Measurements from ENCODE around the gene WDR5B. TPM values are rescaled to one million over a fixed set of nuclear protein-coding genes. Genes with fewer than 3 reads are reported as not detected.
"Not testable (repeated sequence)": the region's sequence is repeated elsewhere in the genome, so short reads cannot be mapped to it uniquely, and the experiment has no call there.

WDR5B gene
- total and polyA plus RNA-seq, 5 donors = 2.0 to 4.0 (median 3.6) TPM

GRCh38 chr3:122374034-122374433 is 41.8 kb downstream of the WDR5B start:
- Histone ChIP-seq H3K9me3 (ENCODE audit: control insufficient read depth, low read length) (no peaks in the 10 kb centered on the region), H3K27ac (ENCODE audit: low read length) (no peak overlapping the region), H3K4me1 (ENCODE audit: control insufficient read depth, insufficient read depth, low read length) (no peaks in the 10 kb centered on the region), H3K27me3 (ENCODE audit: control insufficient read depth, insufficient read depth) (no peaks in the 10 kb centered on the region), H3K4me3 (ENCODE audit: low read length) (no peak overlapping the region)
- DNase-seq = no peak
- no peak for ATAC-seq
- 95% methylated on average over 1 of the region's 1 CpG for WGBS
- intact Hi-C loops (cut with DNase I) = no loop called here

DNA sequence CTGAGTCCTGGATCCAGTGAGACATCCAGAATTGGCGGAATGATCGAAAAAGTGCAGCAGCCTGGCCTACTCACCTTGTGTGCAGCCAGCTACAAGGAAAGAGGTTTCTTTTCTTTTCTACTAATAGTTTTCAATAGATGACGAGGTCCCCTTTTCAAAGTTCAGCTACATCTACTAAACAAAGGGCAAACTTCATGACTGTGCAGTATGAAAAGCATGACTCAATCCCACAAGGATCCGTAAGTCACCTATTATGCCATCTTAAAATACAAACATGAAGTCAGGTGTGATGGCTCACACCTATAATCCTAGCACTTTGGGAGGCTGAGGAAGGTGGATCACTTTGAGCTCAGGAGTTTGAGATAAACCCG is 49.5 kb downstream of the WDR5B start:
- 96% methylated on average over 5 of the region's 5 CpGs for WGBS
- intact Hi-C loops (cut with DNase I) = no loop called here
- DNase-seq = no peak

GRCh38 chr3:122365582-122366378 is 50.1 kb downstream of the WDR5B start:
- H3K9me3 ChIP-seq (ENCODE audit: control insufficient read depth, low read length); H3K27me3 ChIP-seq (ENCODE audit: control insufficient read depth, insufficient read depth); H3K4me3 ChIP-seq (ENCODE audit: low read length); DNase-seq; intact Hi-C loops (cut with DNase I); H3K4me1 ChIP-seq (ENCODE audit: control insufficient read depth, insufficient read depth, low read length); H3K27ac ChIP-seq (ENCODE audit: low read length): not testable (repeated sequence)
- 97% methylated on average over 10 of the region's 10 CpGs for WGBS
- ATAC-seq = peak in 1 of 2 donors; percentile 31

More for the DNA sequence above, 49.5 kb downstream of the WDR5B start:
- H3K4me1 ChIP-seq (ENCODE audit: control insufficient read depth, insufficient read depth, low read length) = no peaks in the 10 kb centered on the region
- no peak overlapping the region for H3K4me3 ChIP-seq (ENCODE audit: low read length)
- H3K9me3 ChIP-seq (ENCODE audit: control insufficient read depth, low read length) = no peaks in the 10 kb centered on the region
- ATAC-seq = no peak
- no peak overlapping the region for H3K27ac ChIP-seq (ENCODE audit: low read length)
- H3K27me3 ChIP-seq (ENCODE audit: control insufficient read depth, insufficient read depth) = no peaks in the 10 kb centered on the region

- WGBS = 95% methylated on average over 1 of the region's 1 CpG
- Histone ChIP-seq H3K9me3 (ENCODE audit: control insufficient read depth, low read length) (no peaks in the 10 kb centered on the region), H3K4me3 (ENCODE audit: low read length) (no peak overlapping the region), H3K4me1 (ENCODE audit: control insufficient read depth, insufficient read depth, low read length) (no peaks in the 10 kb centered on the region), H3K27ac (ENCODE audit: low read length) (no peak overlapping the region), H3K27me3 (ENCODE audit: control insufficient read depth, insufficient read depth) (no peaks in the 10 kb centered on the region)
- DNase-seq = no peak
- intact Hi-C loops (cut with DNase I) = no loop called here
- ATAC-seq = no peak
These were observed 50.8 kb downstream of the WDR5B start for GRCh38 chr3:122365073-122365472.

DNA sequence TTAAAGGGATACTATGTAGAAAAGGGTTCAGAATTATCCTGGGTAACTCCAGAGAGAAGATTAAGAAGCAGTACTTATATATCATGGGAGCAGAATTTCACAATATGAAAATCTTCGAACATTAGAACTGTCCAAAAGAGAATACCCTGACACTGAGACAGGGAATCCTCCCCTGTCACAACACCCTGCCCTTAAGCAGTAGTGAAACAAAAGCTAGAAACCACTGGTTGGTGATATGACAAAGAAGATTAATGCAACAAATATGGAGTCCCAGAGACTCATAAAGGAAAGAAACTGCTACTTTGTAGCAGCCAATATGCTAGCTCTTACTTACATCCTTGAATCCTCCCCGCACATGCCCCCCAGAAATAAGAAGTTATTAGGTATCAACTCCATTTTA is 51.4 kb downstream of the WDR5B start:
- Histone ChIP-seq H3K9me3 (ENCODE audit: control insufficient read depth, low read length) (no peaks in the 10 kb centered on the region), H3K4me1 (ENCODE audit: control insufficient read depth, insufficient read depth, low read length) (no peaks in the 10 kb centered on the region), H3K27ac (ENCODE audit: low read length) (no peak overlapping the region), H3K27me3 (ENCODE audit: control insufficient read depth, insufficient read depth) (no peaks in the 10 kb centered on the region), H3K4me3 (ENCODE audit: low read length) (no peak overlapping the region)
- DNase-seq (no peak), ATAC-seq (no peak)
- intact Hi-C loops (cut with DNase I) = no loop called here
- WGBS = 97% methylated on average over 2 of the region's 2 CpGs

Other genes starting within 250 kb of the WDR5B start
- gene CASR, start 232.4 kb downstream of the WDR5B start, total RNA-seq = not detected
- not detected for gene CASR, start 232.4 kb downstream of the WDR5B start, polyA plus RNA-seq
- 1 to 10 TPM; 1.5 to 4.1 (median 3.8) TPM for gene CSTA, start 90.8 kb downstream of the WDR5B start, total RNA-seq
- gene CSTA, start 90.8 kb downstream of the WDR5B start, polyA plus RNA-seq = 3.6 TPM
- 10 to 100 TPM; 16.7 to 35.3 (median 22.8) TPM for gene MIX23, start 32.8 kb downstream of the WDR5B start, total RNA-seq
- 44.7 TPM for gene MIX23, start 32.8 kb downstream of the WDR5B start, polyA plus RNA-seq
- gene FAM162A, start 31.9 kb downstream of the WDR5B start, total RNA-seq = 100 to 1,000 TPM; 134 to 174 (median 146) TPM
- gene FAM162A, start 31.9 kb downstream of the WDR5B start, polyA plus RNA-seq = 300 TPM
- gene KPNA1, start 98.9 kb upstream of the WDR5B start, total RNA-seq = 10 to 100 TPM; 50.1 to 66.9 (median 51.8) TPM
- gene KPNA1, start 98.9 kb upstream of the WDR5B start, polyA plus RNA-seq = 12.7 TPM
- gene PARP9, start 148.2 kb upstream of the WDR5B start, total RNA-seq = 10 to 100 TPM; 12.6 to 24.5 (median 14.4) TPM
- 9.2 TPM for gene PARP9, start 148.2 kb upstream of the WDR5B start, polyA plus RNA-seq
- gene DTX3L, start 148.3 kb upstream of the WDR5B start, total RNA-seq = 10 to 100 TPM; 12.1 to 24.1 (median 13.6) TPM
- gene DTX3L, start 148.3 kb upstream of the WDR5B start, polyA plus RNA-seq = 5.2 TPM
- 1 to 10 TPM in 1 of 4 donors, under 1 TPM in 3; 0.82 to 1.6 (median 0.93) TPM for gene PARP15, start 161.6 kb upstream of the WDR5B start, total RNA-seq
- gene PARP15, start 161.6 kb upstream of the WDR5B start, polyA plus RNA-seq = 0.95 TPM

Measured in right cardiac atrium (tissue), 5 donors.